ENCODE results near the gene ZNF91. TPM values are rescaled to one million over a fixed set of nuclear protein-coding genes. Genes with fewer than 3 reads are reported as not detected.

ZNF91 gene
- total and polyA plus RNA-seq, 10 of the 15 experiments (the other 5 are each of a cell fraction or from before 2014, with no cell fraction given): 4.6 to 31.1 (median 11.3) TPM

GRCh38 chr19:23402388-23402787 lies 7.1 kb upstream of the ZNF91 start:
- DNase-seq (ENCODE audit: low read depth, low spot score) (no peak), FAIRE-seq (no peak), ATAC-seq (no peak)
- Histone ChIP-seq H3K4me2 (ENCODE audit: control insufficient read depth, insufficient read depth) (no peak overlapping the region), H3K9ac (ENCODE audit: control insufficient read depth, insufficient read depth, low read length) (no peak overlapping the region), H2AFZ (ENCODE audit: control insufficient read depth, low read depth, low read length) (no peak overlapping the region), H3K79me2 (ENCODE audit: control insufficient read depth, insufficient read depth, low read length) (no peaks in the 10 kb centered on the region), H3K27me3 (replicated peaks in 1 of 2; ENCODE audit: control insufficient read depth in 2 of 2, insufficient read depth in 2 of 2, low read length in 1 of 2) (no peaks in the 10 kb centered on the region), H3K36me3 (ENCODE audit: control insufficient read depth in 2 of 2, insufficient read depth in 2 of 2, low read length in 1 of 2) (no peaks in the 10 kb centered on the region), H3K4me1 (ENCODE audit: control insufficient read depth, insufficient read depth, low read length) (no peaks in the 10 kb centered on the region), H3K27ac (ENCODE audit: control insufficient read depth, insufficient read depth) (no peak overlapping the region), H4K20me1 (ENCODE audit: control insufficient read depth, insufficient read depth) (no peaks in the 10 kb centered on the region), H3K4me3 (no peak overlapping the region), H3K9me3 (replicated peaks; ENCODE audit: control insufficient read depth, insufficient read depth, low read length) (no peaks in the 10 kb centered on the region; the same call in 2 of the 3 replicates)
- in situ Hi-C loops (cut with MboI) (no loop called here), intact Hi-C loops (cut with micrococcal nuclease; ENCODE audit: unreplicated experiment) (no loop called here)
- 0% methylated on average over 2 of the region's 2 CpGs for WGBS (ENCODE audit: insufficient coverage, insufficient replicate concordance, low lambda C conversion rate, missing lambda C conversion rate)
- ChIA-PET CTCF (no interaction called here), POLR2A (no interaction called here), RAD21 (ENCODE audit: unreplicated experiment) (no interaction called here), SMC1A (ENCODE audit: uncharacterized antibody, unreplicated experiment) (no interaction called here)
- BruUV-seq (replicated peaks): no TSS peak
- TF ChIP-seq HDAC6 (IDR thresholded peaks at IDR 0.05; ENCODE audit: unreplicated experiment): no peak

- POLR2A ChIA-PET: no interaction called here
- intact Hi-C loops (cut with micrococcal nuclease; ENCODE audit: unreplicated experiment): no loop called here
- H3K4me3 ChIP-seq: no peak overlapping the region
- ATAC-seq (no peak), FAIRE-seq (no peak), DNase-seq (ENCODE audit: low read depth, low spot score) (no peak)
- H3K4me1 ChIP-seq (ENCODE audit: control insufficient read depth, insufficient read depth, low read length): no peaks in the 10 kb centered on the region
- H4K20me1 ChIP-seq (ENCODE audit: control insufficient read depth, insufficient read depth): no peaks in the 10 kb centered on the region
- H3K27ac ChIP-seq (ENCODE audit: control insufficient read depth, insufficient read depth): no peak overlapping the region
- H3K79me2 ChIP-seq (ENCODE audit: control insufficient read depth, insufficient read depth, low read length): no peaks in the 10 kb centered on the region
- H3K4me2 ChIP-seq (ENCODE audit: control insufficient read depth, insufficient read depth): no peak overlapping the region
- no peaks in the 10 kb centered on the region for H3K36me3 ChIP-seq (ENCODE audit: control insufficient read depth in 2 of 2, insufficient read depth in 2 of 2, low read length in 1 of 2)
- no peaks in the 10 kb centered on the region for H3K27me3 ChIP-seq (replicated peaks in 1 of 2; ENCODE audit: control insufficient read depth in 2 of 2, insufficient read depth in 2 of 2, low read length in 1 of 2)
- no TSS peak for BruUV-seq (replicated peaks)
- TF ChIP-seq POU2F2 (IDR thresholded peaks at IDR 0.05; ENCODE audit: borderline replicate concordance, low read depth, low read length) (no peak), NR2F1 (conservative IDR thresholded peaks at IDR 0.05) (no peak), RB1 (IDR thresholded peaks at IDR 0.05; ENCODE audit: borderline replicate concordance) (no peak), HDAC6 (IDR thresholded peaks at IDR 0.05; ENCODE audit: unreplicated experiment) (no peak), ZBTB33 (IDR thresholded peaks at IDR 0.05) (no peak), EP300 (IDR thresholded peaks at IDR 0.05; ENCODE audit: borderline replicate concordance in 1 of 2, control insufficient read depth in 1 of 2, low read depth in 2 of 2, low read length in 2 of 2) (no peak), PAX5 (IDR thresholded peaks at IDR 0.05; ENCODE audit: borderline replicate concordance, low read depth, low read length) (no peak)
- no peak overlapping the region for H3K9ac ChIP-seq (ENCODE audit: control insufficient read depth, insufficient read depth, low read length)
- H2AFZ ChIP-seq (ENCODE audit: control insufficient read depth, low read depth, low read length): no peak overlapping the region
- no peaks in the 10 kb centered on the region; the same call in 2 of the 3 replicates for H3K9me3 ChIP-seq (replicated peaks; ENCODE audit: control insufficient read depth, insufficient read depth, low read length)
- SMC1A ChIA-PET (ENCODE audit: uncharacterized antibody, unreplicated experiment): no interaction called here
- RAD21 ChIA-PET (ENCODE audit: unreplicated experiment): no interaction called here
- in situ Hi-C loops (cut with MboI): no loop called here
- 40% methylated on average over 4 of the region's 4 CpGs for WGBS (ENCODE audit: insufficient coverage, insufficient replicate concordance, low lambda C conversion rate, missing lambda C conversion rate)
- CTCF ChIA-PET: no interaction called here
Measured at GRCh38 chr19:23401086-23401610, 5.9 kb upstream of the ZNF91 start.
